Hematopoietic multipotent progenitor cell treated with erythropoietin and hydrocortisone succinate and interleukin-3 and kit ligand, for 6 days (in vitro differentiated cells): ENCODE data around the gene CTSZ.
"Not testable (repeated sequence)": the region's sequence is repeated elsewhere in the genome, so short reads cannot be mapped to it uniquely, and the experiment has no call there.

Source experiments
- DNase-seq: peaks from one replicate; pipeline ENCODE4 v3.0.0-alpha.2; 2015

CTSZ gene

DNA sequence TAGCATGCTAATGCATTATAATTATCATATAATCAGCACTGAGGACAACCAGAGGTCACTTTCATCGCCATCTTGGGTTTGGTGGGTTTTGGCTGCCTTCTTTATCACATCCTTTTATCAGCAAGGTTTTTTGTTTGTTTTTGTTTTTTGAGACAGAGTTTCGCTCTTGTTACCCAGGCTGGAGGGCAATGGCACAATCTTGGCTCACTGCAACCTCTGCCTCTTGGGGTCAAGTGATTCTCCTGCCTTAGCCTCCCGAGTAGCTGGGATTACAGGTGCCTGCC is 4.8 kb upstream of the CTSZ start:
- DNase-seq, result not testable (repeated sequence)

DNA sequence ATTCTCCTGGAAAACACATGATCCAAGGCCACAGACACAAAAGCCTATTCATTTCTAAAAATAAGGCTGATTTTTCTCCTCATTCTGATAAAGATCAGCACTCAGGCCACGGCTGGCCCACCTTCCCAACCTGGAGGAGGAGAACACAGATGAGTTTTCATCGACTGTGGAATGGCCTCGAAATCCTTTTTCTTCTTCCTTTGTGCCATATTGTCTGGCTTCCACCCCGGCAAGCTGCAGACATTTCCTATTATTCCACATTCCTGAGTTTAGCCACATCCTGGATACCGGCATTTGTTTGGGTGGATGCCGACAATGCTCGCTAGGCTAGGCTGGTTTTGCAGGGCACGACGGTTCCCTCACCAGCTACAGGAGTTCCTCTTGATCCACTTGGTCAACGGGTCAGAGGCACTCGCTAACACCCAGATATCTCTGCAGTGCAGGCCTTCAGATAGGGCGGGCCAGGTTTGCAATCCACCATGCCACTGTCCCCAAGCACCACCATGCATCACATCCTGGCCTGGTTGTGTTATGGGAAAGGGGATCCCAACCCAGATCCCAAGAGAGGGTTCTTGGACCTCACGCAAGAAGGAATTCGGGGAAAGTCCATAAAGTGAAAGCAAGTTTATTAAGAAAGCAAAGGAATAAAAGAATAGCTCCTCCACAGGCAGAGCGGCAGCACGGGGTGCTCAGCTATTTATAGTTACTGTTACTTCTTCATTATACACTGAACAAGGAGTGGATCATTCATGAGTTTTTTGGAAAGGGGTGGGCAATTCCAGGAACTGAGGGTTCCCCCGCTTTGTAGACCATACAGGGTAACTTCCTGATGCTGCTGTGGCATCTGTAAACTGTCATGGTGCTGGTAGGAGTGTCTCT is 4.2 kb upstream of the CTSZ start:
- DNase-seq, result peak; percentile 70

GRCh38 chr20:59010321-59010994 is 3.4 kb upstream of the CTSZ start:
- DNase-seq, result no peak

GRCh38 chr20:59008715-59009336 is 1.8 kb upstream of the CTSZ start:
- no peak for DNase-seq

- DNase-seq, result peak; percentile 76
Observed at GRCh38 chr20:59007665-59008511, 834 bp upstream of the CTSZ start.

DNA sequence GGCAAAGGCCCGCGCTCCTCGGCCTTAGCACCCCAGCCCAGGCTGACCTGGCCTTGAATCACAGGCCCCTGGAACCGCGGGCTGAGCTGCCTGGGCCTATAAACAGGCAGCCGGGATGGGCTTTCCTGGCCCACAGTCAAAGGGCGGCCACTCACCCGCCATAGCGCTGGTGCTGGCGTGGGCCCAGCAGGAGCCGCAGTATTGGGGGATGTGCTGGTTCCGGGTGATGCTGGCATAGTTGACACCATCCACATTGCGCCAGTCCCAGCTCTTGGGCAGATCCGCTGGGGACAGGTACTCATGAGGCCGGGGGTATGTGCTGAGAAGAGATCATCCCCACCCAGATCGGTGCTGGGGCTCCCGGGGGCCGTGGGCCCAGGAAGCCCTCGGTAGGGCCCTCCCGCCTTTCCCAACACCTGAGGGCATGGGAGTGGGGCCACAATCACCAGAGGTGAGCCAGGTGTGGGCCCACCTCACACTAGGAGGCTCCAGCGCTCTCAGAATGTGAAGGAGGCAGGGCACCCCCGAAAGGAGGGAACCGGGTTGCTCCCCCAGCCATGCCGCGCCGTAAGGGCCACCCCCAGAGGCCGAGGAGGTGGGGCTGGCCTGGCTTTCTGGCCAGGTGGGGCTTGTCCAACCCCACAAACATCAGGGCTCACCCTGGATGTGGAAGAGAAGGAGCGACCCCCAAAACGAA is 739 bp downstream of the CTSZ start:
- no peak for DNase-seq

DNA sequence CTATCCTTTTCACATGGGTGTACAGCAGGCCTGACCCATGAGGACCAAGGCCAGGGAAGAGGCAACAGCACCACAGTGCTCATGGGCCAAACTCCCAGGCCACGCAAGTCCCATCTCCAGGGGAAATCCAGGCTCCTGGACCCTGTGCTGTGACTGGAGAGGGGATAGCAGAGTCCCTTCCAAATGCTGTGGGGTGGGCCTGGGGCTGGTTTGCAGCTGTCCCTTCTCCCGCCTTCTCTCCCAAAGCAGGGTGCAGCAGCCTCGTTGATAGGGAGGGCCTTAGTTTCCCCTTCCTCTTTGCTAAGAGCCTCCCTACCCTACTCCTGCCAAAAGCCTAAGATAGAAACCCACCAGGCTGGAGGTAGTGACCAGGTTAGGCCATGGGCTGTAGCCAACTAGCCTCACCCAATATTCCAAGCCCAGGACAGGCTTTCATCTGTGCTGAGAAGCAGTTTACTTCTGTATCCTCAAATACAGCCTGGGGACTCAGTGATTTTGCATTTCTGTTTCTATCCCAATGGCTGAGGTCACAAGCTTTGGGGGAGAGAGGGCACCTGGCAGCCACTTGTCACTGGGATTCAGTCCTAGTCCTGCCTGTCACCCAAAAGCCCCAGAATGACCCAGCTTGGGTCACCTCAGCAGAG is 1.4 kb downstream of the CTSZ start:
- no peak for DNase-seq

DNA sequence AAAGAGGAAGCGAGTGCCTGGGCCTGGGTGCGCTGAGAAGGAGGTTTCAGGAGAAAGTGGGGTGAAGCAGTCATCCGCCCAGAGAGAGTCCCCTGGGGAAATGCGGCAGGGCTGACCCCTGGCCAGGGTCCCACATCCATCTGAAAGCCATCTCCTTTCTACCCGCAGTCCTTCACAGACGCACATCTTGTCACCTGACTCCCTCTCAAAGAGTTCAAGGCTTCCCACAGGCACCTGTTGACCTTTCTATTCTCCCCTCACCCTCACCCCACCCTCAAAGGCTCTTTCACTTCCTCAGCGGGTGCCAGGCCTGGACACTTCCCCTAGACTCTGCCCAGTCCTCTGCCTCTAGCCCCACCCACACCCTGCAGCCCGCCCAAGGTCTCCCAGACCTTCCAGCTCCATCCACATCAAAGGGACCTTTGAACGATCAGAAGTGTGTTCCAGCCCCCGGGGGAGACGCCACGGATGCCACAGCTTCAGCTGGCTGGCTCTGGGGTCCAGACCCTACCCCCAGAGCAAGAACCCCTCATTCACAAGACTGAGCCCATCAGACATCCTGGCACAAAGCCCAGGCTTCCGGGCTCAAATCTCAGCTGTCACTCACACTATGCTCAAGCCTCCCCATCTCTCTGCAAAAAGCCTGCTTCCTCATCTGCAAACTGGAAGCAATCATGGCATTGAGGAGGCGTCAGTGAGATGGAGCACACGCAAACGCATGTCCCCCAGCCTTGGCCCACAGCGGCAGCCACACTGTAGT is 2.1 kb downstream of the CTSZ start:
- peak; percentile 71 for DNase-seq

DNA sequence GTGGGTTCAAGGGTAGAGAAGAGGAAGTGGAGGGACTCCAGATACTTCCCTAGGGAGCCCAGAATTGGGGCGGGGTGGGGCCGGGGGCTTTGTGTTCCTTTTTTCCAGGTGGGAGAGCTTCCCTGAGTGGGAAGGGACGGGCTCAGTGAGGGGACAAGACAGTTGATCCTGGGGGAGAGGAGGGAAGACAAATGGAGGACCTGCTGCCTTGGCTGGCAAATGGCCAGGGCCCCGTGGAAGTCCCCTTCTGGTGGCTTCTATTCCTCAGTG is 2.6 kb downstream of the CTSZ start:
- no peak for DNase-seq

GRCh38 chr20:59003836-59004492 is 3.1 kb downstream of the CTSZ start:
- no peak for DNase-seq

- DNase-seq, result no peak
Observed at GRCh38 chr20:59002874-59003399, 4.1 kb downstream of the CTSZ start.

GRCh38 chr20:59002388-59002787 is 4.7 kb downstream of the CTSZ start:
- DNase-seq, result no peak

GRCh38 chr20:59001449-59002171 is 5.4 kb downstream of the CTSZ start:
- DNase-seq, result no peak

- no peak for DNase-seq
Observed at GRCh38 chr20:59001068-59001448, 6.0 kb downstream of the CTSZ start.

GRCh38 chr20:59000326-59000725 is 6.7 kb downstream of the CTSZ start:
- DNase-seq, result no peak

DNA sequence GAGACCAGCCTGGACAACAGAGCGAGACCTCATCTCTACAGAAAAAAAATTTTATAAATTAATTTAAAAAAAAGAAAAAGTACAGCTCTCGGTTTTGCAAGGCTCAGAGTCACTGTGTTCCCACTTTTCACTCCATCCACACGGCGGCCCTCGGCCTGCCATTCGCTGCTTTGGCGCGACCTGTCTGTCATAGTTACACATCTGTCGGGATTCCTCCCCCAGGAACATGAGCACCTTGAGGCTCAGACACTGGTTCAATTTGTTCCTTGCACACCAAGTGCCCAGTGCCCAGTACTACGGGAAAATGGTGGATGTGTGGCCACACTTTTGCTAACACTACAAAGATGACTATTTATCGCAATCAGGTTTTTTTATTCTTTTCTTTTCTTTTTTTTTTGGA is 8.4 kb downstream of the CTSZ start:
- DNase-seq, result no peak

GRCh38 chr20:58997141-58997770 is 9.8 kb downstream of the CTSZ start:
- DNase-seq, result no peak

DNA sequence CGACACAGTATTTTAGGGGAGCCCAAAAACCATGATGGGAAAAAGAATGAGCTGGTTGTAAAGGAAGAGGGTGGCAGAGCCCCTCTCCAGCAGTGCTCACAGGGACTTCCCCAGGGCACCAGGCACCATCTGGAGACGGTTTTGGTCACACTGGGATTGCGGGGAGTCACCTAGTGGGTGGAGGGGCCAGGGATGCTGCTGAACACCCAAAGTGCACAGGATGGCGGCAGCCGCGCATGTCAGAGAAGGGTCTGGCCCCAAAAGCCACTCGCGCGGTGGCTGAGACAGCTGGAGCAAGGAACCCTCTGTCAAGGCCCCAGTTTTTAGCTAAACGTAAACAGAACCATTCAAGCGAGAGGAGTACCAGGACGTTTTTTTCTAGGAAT is 10.8 kb downstream of the CTSZ start:
- no peak for DNase-seq

- no peak for DNase-seq
Observed at GRCh38 chr20:58995461-58996225, 11.4 kb downstream of the CTSZ start.
